Lung microvascular endothelial cell (primary cell): Measurements from ENCODE around the gene LIN9. TPM values are rescaled to one million over a fixed set of nuclear protein-coding genes. Genes with fewer than 3 reads are reported as not detected.
A peak's percentile ranks its signal among the peaks of the same experiment; 100 is the strongest.

Experiments
- DNase-seq, 2 donors: peaks; one replicate each; pipeline versions ENCODE4 v3.0.0 to v3.0.0-alpha.2; 2010; ENCODE audit warnings: low read depth in 2 of 2
- total RNA-seq: library from RNA; depleted of rRNA; stranded (reverse); fragments of >200 nt; gene quantifications from 2 replicates; pipeline ENCODE4 v1.2.1, GENCODE V29; 2014

The LIN9 gene
- total RNA-seq, 1 donor from 2014 or later = 3.0 TPM

GRCh38 chr1:226322986-226323385, 14.0 kb upstream of the LIN9 start:
- no peak for DNase-seq

DNA sequence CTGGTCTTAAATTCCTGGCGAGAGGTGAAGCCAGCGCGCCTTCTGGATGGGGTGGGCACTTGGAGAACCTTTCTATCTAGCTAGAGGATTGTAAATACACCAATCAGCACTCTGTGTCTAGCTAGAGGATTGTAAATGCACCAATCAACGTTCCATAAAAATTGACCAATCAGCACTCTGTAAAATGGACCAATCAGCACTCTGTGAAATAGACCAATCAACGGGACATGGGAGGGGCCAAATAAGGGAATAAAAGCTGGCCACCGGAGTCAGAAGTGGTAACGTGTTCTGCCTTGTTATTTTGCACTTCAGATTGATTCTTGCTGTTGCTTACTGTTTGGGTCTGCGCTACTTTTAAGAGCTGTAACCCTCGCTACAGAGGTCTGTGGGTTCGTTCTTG, 12.0 kb upstream of the LIN9 start:
- DNase-seq = no peak

DNA sequence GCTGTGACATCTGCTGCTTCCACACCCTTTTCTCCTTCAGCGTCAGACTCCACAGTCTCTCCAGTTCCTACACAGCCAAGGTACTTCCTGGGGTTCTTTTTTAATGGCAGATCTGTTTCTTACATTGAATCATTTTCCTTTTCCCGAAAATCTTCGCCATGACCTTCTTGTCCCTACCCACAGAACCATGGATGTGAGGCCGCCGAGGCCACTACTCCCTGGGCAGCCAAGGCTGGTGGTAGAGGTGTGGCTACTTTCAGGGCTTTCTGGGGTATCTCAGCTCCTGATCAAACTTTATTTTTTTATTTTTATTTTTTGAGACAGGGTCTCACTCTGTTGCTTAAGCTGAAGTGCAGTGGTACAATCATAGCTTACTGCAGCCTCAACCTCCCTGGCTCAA, 9.5 kb upstream of the LIN9 start:
- DNase-seq = no peak

DNA sequence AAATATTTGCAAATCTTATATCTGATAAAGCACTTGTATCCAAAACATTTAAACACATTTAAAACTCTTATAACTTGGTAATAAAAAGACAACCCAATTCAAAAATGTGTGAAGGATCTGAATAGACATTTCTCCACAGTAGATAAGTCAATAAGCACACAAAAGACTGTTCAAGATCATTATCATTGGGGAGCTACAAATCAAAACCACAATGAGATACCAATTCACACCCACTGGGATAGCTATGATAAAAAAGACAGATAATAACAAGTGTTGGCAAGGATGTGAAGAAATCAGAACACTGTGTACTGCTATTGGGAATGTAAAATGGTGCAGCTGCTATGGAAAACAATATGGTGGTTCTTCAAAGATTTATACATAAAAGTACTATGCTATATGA, 5.1 kb upstream of the LIN9 start:
- no peak for DNase-seq

DNA sequence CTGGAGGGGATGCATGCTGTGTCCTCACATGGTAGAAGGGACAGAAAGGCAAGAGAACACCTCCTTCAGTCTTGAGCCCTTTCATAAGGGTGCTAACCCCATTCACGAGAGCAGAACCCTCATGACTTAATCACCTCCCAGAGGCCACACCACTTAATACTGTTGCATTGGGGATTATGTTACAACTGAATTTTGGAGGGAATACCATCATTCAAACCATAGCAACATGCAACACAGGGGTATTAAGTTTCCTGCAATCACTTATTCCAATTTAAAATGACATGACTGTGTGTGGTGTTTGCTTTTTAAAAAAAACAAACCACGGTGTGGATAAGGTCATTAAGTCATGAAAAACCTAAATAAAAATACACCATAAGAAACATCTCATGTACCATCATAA, 3.1 kb upstream of the LIN9 start:
- DNase-seq = no peak

GRCh38 chr1:226311376-226311775, 2.4 kb upstream of the LIN9 start:
- no peak for DNase-seq

DNA sequence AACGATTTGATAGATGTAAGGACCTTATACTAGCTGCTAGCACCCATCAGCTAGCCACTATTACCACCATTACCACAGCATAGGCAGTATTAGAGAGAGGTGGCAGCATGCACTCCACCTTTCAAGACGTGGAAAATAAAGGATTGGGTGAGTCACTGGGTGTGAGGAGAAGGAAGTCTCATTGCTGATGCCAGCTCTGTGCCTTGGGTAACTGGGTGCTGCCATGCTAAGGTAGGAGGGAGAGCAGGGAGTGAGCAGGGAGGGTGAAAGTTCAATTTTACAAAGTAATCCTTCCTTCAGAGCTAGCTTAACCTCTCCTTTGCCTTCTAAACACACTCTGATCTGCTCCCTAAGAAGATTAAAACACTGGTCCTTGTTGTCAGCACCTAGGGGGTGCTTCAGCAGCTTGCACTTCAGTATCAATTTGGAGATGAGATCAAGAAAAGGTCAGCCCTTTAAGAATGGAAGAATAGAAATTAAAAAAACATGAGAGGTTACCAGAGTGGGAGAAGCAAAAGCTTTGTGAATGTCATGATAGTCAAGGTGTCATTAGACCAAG, 1.8 kb upstream of the LIN9 start:
- DNase-seq = no peak

- DNase-seq = no peak
These were observed 1.2 kb upstream of the LIN9 start for GRCh38 chr1:226310245-226310540.

- DNase-seq = peak; percentile 16 to 68
These were observed 657 bp upstream of the LIN9 start for GRCh38 chr1:226309398-226310244.

DNA sequence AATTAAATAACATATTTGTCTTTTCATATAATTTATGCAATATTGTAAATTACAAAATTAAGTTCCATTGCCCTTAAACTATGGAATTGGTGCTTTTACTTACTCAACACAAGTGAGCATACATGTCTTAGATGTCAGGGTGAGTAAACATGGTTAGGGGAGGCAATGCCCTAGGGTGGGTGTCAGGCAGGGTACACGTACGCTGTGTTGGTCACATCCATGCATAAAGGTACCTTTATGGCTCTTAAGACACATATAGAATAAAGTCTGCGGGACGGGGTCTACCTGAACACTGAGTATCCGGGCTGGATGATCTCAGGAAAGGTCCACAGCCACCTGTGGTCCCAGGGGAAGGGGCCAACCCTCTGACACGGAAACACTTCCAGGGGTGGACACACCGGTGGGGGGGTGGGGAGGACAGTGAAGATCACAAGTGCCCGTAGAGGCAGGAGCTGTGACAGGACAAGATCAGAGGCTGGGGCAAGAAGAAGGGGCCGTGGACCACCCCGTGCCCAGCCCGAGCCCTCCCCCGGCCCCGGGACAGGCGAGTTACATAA, 720 bp downstream of the LIN9 start:
- DNase-seq = no peak

- DNase-seq = no peak
These were observed 2.5 kb downstream of the LIN9 start for GRCh38 chr1:226306425-226306824.

GRCh38 chr1:226305184-226305583, 3.8 kb downstream of the LIN9 start:
- no peak for DNase-seq

GRCh38 chr1:226304291-226304955, 4.5 kb downstream of the LIN9 start:
- no peak for DNase-seq

DNA sequence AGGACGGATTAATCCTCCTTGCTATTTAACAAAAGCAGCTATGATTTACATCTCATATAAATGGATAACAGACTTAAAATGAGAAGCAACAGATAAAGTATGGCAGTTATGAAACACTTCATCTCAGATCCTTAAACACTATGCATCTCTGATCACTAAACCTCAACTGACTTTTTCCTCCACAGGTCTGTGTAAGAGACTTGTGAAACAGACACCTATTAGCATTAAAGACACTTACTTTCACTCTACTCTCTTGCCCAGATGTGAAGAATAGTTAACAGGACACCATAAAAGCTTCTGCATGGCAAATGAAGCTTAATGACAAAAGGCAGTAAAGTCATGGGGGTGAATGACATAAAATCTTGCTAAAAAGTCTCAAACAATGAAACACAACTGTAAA, 6.2 kb downstream of the LIN9 start:
- DNase-seq = no peak

DNA sequence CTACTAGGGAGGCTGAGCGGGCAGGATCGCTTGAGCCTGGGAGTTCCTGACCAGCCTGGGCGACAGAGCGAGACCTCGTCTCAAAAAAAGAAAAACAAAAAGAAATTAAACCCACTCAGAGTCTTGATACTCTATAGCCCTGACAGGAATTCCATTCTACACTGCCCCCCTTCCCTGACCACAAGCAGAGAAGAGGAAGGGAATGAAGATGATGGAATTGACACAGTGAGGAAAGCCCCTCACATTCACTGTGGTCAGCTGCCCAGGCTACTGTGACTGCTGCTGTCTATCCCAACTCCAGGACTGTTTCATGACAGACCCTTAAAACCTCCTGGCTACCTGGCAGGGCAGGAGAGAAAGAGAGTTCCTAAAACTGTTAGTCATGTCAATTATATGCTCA, 12.1 kb downstream of the LIN9 start:
- no peak for DNase-seq

GRCh38 chr1:226293553-226293920, 15.4 kb downstream of the LIN9 start:
- DNase-seq = no peak

GRCh38 chr1:226292874-226293552, 16.0 kb downstream of the LIN9 start:
- no peak for DNase-seq

DNA sequence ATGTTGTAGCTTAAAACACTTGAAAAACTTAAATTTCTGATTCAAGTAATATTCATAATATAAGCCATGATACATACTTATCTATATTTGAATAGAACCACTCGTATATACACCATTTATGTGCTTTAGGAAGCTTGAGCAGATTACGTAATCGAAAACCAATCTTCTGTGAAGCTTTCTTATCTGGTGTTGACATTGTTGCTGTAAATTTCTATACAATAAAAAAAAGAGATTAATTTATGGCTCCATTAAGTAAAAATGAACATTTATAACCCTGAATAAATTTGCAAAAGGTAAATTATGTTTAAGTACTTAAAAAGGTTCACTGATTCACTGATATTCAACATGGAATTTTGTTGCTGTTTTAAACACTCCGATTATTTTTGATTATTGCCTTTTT, 21.4 kb downstream of the LIN9 start:
- DNase-seq = no peak

DNA sequence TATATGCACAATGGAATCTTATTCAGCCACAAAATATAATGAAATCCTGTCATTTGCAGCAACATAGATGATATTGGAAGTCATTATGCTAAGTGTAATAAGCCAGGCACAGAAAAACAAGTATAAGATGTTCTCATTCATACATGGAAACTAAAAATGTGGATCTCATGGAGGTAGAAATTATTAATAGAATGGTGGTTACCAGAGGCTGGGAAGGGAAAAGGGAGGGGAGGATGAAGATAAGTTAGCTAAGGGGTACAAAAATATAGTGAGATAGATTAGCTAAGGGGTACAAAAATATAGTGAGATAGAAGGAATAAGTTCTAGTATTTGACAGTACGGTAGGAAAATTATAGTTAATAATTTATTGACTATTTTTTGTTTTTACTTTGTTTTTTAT, 27.9 kb downstream of the LIN9 start:
- no peak for DNase-seq

DNA sequence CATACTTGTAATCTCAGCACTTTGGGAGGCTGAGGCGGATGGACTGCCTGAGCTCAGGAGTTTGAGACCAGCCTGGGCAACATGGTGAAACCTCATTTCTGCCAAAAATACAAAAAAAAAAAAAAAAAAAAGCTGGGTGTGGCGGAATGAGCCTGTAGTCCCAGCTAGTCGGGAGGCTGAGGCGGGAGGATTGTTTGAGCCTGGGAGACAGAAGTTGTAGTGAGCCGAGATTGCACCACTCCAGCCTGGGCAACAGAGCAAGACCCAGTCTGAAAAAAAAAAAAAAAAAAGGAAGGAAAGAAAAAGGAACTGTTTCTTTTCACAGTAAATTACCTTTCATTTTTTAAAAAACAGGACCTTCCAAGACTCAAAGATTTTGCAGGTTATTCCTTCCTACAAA, 29.5 kb downstream of the LIN9 start:
- no peak for DNase-seq

GRCh38 chr1:226277897-226278296, 31.1 kb downstream of the LIN9 start:
- no peak for DNase-seq

DNA sequence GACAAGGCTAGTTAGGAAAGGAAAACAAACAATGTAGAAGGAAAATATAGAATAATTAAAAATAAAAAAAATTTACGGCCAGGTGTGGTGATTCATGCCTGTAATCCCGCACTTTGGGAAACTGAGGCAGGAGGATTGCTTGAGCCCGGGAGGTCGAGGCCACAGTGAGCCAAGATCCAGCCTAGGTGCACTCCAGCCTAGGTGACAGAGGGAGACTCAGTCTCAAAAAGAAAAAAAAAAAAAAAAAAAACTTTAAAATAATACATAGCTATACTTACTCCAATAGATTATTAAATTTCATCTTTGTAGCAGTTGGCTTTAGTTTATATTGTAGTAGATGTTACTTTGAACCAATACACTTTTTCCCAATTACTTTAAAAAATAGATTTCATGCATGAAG, 32.0 kb downstream of the LIN9 start:
- DNase-seq = no peak
